ENCODE data around the gene CD86.

The CD86 gene

GRCh38 chr3:122092460-122093165 lies 37.5 kb downstream of the CD86 start:
- peak; percentile 1 for DNase-seq

- DNase-seq: no peak
Observed at GRCh38 chr3:122094125-122094524, 39.0 kb downstream of the CD86 start.

- no peak for DNase-seq
Observed at GRCh38 chr3:122094693-122095092, 39.5 kb downstream of the CD86 start.

GRCh38 chr3:122097141-122097540 lies 42.0 kb downstream of the CD86 start:
- no peak for DNase-seq

GRCh38 chr3:122098611-122099010 lies 43.4 kb downstream of the CD86 start:
- no peak for DNase-seq

GRCh38 chr3:122099255-122099654 lies 44.1 kb downstream of the CD86 start:
- DNase-seq: no peak

GRCh38 chr3:122100083-122100482 lies 44.9 kb downstream of the CD86 start:
- DNase-seq: no peak

- no peak for DNase-seq
Observed at GRCh38 chr3:122100591-122101463, 45.7 kb downstream of the CD86 start.

- peak; percentile 9 for DNase-seq
Observed at GRCh38 chr3:122101646-122102045, 46.5 kb downstream of the CD86 start.

- DNase-seq: no peak
Observed at GRCh38 chr3:122102191-122102935, 47.2 kb downstream of the CD86 start.

GRCh38 chr3:122103821-122104514 lies 48.8 kb downstream of the CD86 start:
- DNase-seq: no peak

- DNase-seq: no peak
Observed at GRCh38 chr3:122104515-122105194, 49.5 kb downstream of the CD86 start.

- DNase-seq: no peak
Observed at GRCh38 chr3:122105626-122106025, 50.5 kb downstream of the CD86 start.

GRCh38 chr3:122107171-122107570 lies 52.0 kb downstream of the CD86 start:
- no peak for DNase-seq

- DNase-seq: no peak
Observed at GRCh38 chr3:122111974-122112373, 56.8 kb downstream of the CD86 start.

GRCh38 chr3:122112754-122113153 lies 57.6 kb downstream of the CD86 start:
- DNase-seq: no peak

- DNase-seq: no peak
Observed at GRCh38 chr3:122123850-122124249, 68.7 kb downstream of the CD86 start.

GRCh38 chr3:122132949-122133540 lies 77.9 kb downstream of the CD86 start:
- no peak for DNase-seq

- DNase-seq: no peak
Observed at GRCh38 chr3:122146466-122146865, 91.3 kb downstream of the CD86 start.

- DNase-seq: no peak
Observed at GRCh38 chr3:122148941-122149627, 93.9 kb downstream of the CD86 start.

- DNase-seq: no peak
Observed at GRCh38 chr3:122151480-122151879, 96.3 kb downstream of the CD86 start.
